ENCODE results near the gene PLCD3.

Gene PLCD3

GRCh38 chr17:45132572-45133463 is 503 bp upstream of the PLCD3 start:
- H3K4me1 Mint-ChIP-seq: peaks cover 42% of the 10 kb centered on the region

GRCh38 chr17:45131616-45132319 is 547 bp downstream of the PLCD3 start:
- Mint-ChIP-seq H3K27me3 (ENCODE audit: low read depth, poor library complexity) (peaks cover 5% of the 10 kb centered on the region), H3K4me3 (peak overlapping the region; percentile 78), H3K9me3 (peaks cover 8% of the 10 kb centered on the region), H3K27ac (no peak overlapping the region), H3K36me3 (ENCODE audit: low read depth) (no peaks in the 10 kb centered on the region), H3K4me1 (peaks cover 52% of the 10 kb centered on the region)
- peak; percentile 87 for DNase-seq
- TF ChIP-seq CTCF (IDR thresholded peaks at IDR 0.05): peak; percentile 97

More at GRCh38 chr17:45132572-45133463, 503 bp upstream of the PLCD3 start:
- peak overlapping the region; percentile 81 for H3K4me3 Mint-ChIP-seq
- H3K27me3 Mint-ChIP-seq (ENCODE audit: low read depth, poor library complexity): peaks cover 5% of the 10 kb centered on the region
- no peaks in the 10 kb centered on the region for H3K36me3 Mint-ChIP-seq (ENCODE audit: low read depth)
- DNase-seq: peak; percentile 72
- peak; percentile 62 for TF ChIP-seq CTCF (IDR thresholded peaks at IDR 0.05)
- peaks cover 8% of the 10 kb centered on the region for H3K9me3 Mint-ChIP-seq
- no peak overlapping the region for H3K27ac Mint-ChIP-seq

GRCh38 chr17:45130681-45131615 is 1.4 kb downstream of the PLCD3 start:
- Mint-ChIP-seq H3K9me3 (peaks cover 8% of the 10 kb centered on the region), H3K4me3 (peak overlapping the region; percentile 78), H3K27ac (no peak overlapping the region), H3K36me3 (ENCODE audit: low read depth) (no peaks in the 10 kb centered on the region), H3K4me1 (peaks cover 46% of the 10 kb centered on the region), H3K27me3 (ENCODE audit: low read depth, poor library complexity) (peaks cover 5% of the 10 kb centered on the region)
- no peak for DNase-seq
- no peak for TF ChIP-seq CTCF (IDR thresholded peaks at IDR 0.05)

GRCh38 chr17:45129940-45130680 is 2.2 kb downstream of the PLCD3 start:
- DNase-seq: no peak
- H3K27ac Mint-ChIP-seq: peak overlapping the region; percentile 25
- H3K36me3 Mint-ChIP-seq (ENCODE audit: low read depth): no peaks in the 10 kb centered on the region
- H3K4me1 Mint-ChIP-seq: peaks cover 42% of the 10 kb centered on the region
- peaks cover 5% of the 10 kb centered on the region for H3K27me3 Mint-ChIP-seq (ENCODE audit: low read depth, poor library complexity)
- no peak for TF ChIP-seq CTCF (IDR thresholded peaks at IDR 0.05)
- H3K4me3 Mint-ChIP-seq: no peak overlapping the region
- peaks cover 5% of the 10 kb centered on the region for H3K9me3 Mint-ChIP-seq

GRCh38 chr17:45129426-45129939 is 2.8 kb downstream of the PLCD3 start:
- no peaks in the 10 kb centered on the region for H3K36me3 Mint-ChIP-seq (ENCODE audit: low read depth)
- H3K27ac Mint-ChIP-seq: peak overlapping the region; percentile 74
- peaks cover 3% of the 10 kb centered on the region for H3K9me3 Mint-ChIP-seq
- TF ChIP-seq CTCF (IDR thresholded peaks at IDR 0.05): no peak
- peaks cover 46% of the 10 kb centered on the region for H3K4me1 Mint-ChIP-seq
- peaks cover 5% of the 10 kb centered on the region for H3K27me3 Mint-ChIP-seq (ENCODE audit: low read depth, poor library complexity)
- peak; percentile 43 for DNase-seq
- H3K4me3 Mint-ChIP-seq: no peak overlapping the region

Data from nephron progenitor cell (in vitro differentiated cells).